HG02943 (cell line): Measurements from ENCODE around the gene CARD9.
"Not testable (repeated sequence)": the region's sequence is repeated elsewhere in the genome, so short reads cannot be mapped to it uniquely, and the experiment has no call there.

Experiments
- ATAC-seq: cut with Tn5 transposase; IDR thresholded peaks from one replicate; pipeline ENCODE4 v1.9.1; 2021; ENCODE audit warnings: mild to moderate bottlenecking, low read depth, moderate library complexity; ENCODE audit not compliant: unreplicated experiment

Gene CARD9

DNA sequence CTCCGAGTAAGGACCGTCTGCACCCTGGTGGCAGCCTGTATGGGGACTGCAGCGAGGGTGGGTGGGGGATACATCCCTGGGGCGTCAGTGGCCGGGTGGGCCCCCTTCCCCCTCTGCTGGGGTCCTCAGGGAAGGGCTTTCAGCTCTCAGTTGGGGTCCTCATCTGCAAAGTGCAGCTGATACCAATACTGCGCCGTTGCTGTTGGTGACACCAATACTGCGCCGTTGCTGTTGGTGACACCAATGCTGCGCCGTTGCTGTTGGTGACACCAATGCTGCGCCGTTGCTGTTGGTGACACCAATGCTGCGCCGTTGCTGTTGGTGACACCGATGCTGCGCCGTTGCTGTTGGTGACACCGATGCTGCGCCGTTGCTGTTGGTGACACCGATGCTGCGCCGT, 21.6 kb downstream of the CARD9 start:
- not testable (repeated sequence) for ATAC-seq

DNA sequence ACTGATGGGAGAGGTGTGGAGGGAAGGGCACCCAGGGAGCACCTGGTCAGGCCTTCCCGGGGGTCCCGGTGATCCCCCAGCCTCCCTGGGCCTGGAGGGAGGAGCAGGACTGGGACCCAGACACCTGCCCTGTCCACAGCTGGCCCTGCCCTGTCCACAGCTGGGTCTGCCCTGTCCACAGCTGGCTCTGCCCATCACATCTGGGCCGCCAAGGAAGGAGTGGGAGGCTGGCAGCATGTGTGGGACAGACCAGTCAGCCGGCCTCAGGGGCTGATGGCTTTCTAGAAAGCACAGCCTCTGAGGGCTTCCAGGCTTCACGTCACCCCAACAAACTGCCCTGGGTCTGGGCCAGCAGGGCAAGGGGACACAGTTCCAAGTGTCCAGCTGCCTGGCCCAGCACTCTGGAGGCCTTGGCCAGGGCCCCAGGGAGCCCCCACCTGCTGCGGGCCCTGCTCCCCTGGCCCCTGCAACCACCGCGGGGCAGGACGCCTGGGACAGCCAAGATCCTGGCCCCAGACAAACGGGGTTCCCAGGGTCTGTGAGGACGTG, 22.1 kb downstream of the CARD9 start:
- ATAC-seq: no peak

DNA sequence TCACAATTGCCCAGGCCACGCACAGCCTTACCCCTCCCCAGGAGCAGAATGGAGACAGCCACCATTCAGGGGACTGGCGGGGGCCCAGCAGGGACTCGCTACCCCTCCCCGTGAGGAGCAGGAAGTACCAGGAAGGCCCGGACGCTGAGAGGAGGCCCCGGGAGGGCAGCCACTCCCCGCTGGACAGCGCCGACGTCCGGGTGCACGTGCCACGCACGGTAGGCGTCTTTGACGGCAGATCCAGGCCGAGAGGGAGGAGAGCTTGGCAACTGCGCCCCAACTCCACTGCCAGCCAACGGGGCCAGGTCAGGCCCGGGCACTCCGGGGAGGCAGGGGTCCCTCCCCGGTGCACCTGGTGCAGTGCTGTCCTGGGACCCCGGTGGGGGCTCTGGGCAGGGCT, 23.9 kb downstream of the CARD9 start:
- ATAC-seq: no peak

GRCh38 chr9:136348691-136349090, 24.8 kb downstream of the CARD9 start:
- no peak for ATAC-seq

- no peak for ATAC-seq
Observed at GRCh38 chr9:136347472-136348256, 25.8 kb downstream of the CARD9 start.

GRCh38 chr9:136346927-136347465, 26.5 kb downstream of the CARD9 start:
- no peak for ATAC-seq

- ATAC-seq: no peak
Observed at GRCh38 chr9:136346157-136346481, 27.4 kb downstream of the CARD9 start.

GRCh38 chr9:136345281-136346156, 27.9 kb downstream of the CARD9 start:
- no peak for ATAC-seq

DNA sequence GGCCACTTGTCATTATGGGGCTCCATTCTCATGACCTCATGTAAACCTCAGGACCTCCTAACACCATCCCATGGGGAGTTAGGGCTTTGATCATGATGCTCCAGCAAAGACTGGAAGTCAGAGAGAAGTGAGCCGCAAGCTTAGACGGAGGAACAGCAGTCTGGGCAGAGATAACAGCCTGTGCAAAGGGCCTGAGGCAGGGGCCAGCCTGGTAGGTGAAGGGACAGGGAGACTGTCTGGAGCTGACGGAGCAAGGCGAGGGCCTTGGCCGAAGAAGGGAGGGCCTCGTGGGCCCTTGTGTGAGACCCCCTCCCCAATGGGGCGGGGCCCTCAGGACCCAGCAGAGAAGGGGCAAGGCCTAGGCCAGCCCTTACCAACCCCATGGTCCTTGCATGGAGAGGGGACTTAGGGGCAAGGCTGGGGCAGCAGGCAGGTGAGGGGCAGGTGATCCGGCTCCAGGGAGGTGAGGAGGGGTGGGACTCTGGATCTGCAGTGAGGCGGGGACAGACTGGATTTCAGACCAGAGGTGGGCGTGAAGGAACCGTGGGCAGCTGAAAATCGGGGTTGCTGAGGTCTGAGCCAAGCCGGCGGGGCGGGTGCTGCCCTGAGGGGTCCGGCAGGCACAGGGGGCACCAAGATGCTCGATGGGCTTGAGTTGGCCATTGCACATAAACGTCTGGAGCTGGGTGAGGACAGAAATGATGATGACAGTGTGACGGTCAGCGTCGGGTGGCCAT, 28.8 kb downstream of the CARD9 start:
- ATAC-seq: no peak

DNA sequence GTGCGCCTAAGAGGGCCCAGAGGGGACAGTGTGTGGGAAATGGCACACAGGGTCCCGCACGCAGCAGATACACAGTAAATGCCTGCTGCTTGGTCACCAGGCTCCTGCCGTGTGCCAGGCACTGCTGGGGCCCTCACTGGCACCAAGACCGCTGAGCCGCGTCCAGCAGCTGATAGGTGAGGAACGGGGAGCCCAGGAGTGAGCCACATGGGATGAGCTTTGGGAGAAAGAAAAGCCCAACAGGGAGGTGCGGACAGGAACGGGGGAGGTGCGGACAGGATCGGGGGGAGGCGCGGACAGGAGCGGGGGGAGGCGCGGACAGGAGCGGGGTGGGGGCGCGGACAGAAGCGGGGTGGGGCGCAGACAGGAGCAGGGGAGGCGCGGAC, 29.6 kb downstream of the CARD9 start:
- ATAC-seq: no peak

DNA sequence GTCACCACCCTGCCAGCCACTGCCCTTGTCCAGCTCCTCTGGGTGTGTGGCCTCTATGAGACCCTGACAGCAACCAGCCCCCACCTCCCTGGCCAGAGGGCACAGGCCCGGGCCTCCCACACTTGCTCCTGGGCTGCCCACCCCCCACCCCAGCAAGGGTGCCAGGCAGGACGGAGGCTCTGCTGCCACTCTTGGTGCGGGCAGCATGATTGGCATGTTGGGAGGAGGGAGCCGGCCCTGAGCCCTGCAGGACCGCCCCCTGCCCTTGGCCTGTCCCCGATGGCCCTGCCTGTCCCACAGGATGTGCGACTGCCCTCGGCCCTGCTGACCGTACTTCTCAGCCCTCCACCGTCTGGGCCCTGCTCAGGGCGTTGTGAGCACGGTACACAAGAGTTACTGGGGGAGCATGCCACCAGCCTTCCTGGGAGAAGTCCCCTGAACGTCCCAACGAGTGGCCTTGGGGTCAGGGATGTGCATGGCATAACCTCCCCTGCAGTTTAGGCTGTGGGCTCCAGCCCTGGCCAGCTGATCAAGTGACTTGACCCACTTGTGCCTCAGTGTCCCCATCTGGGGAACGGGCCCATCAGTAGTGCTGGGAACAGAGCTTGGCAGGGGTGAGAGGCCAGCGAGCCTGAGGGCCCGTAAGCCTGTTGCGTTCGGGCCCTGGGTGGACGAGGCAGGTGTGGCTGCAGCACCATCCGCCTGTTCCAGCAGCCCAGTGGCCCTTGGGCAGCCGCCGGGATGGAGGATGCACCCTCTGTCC, 30.2 kb downstream of the CARD9 start:
- ATAC-seq: no peak

DNA sequence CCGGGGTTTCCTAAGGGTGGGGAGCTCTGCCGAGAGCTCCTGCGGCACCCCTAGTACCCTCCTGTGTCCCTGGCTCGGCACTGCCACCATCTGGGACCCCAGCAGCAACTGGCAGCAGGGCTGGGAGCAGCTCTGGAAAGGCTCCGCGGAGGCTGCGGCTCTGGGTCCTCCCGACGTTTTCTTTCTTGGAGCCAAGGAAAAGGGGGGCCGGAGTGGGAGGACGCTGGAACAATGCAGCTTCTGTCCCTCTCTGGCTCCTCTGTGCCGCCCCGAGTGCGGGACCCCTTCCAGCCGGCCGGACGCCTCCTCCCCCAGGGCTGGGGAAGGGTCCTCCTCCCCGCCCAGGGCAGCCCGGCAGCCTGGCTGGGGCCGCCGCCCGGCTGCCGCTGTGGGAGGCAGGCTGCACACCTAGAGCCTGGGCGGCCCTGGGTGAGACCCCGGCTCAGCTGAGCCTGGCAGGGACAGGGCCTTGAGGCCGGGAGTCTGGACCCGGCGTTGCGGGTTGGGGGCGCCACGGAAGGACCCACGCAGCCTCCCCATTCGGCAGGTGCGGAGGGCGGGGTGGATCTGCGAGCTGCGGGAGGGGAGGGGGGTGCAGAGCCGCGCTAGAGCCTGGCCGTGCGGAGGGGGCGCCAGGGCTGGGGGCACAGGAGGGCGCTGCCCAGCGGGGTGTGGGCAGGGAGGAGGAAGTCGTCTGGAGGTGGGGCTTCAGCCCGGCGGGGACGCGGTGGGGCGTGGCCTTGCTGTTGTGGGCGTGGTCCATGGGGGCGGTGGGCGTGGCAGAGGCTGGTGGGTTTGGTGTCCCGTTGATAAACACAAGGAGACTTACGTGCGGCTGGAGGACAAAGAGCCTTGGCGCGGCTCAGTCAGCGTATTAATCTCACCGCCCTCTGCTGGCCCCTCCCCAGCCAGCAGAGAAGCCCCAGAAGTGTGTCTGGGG, 31.0 kb downstream of the CARD9 start:
- ATAC-seq: no peak

GRCh38 chr9:136341769-136342168, 31.7 kb downstream of the CARD9 start:
- ATAC-seq: no peak

DNA sequence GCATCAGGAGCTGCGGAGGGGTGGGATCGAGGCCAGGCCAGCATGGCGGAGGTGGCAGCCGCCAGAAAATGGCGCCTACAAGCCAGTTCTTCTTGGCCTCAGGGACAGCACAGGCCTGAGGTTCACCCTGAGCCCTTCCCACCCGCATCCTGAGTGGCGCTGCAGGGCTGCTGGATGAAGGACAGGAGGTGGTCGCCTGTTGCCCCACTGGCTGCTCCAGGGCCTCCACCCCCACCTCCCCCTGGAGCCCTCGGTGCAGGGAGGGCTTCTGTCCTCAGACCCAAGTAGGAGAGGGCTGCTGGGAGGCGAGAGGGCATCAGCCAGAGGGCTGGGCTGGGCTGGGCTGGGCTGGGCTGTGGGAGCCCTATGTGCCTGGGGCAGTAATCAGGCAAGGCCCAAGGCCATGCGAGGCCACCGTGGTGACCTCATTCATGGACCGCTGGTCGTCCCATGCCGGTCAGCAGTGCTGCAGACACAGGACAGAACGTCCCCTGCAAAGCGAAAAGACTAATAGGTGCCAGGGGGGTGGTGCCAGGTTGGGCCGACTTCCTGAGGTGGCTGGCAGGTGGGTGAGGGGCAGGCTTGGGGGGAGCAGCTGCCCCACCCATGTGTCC, 32.3 kb downstream of the CARD9 start:
- ATAC-seq: no peak

- ATAC-seq: no peak
Observed at GRCh38 chr9:136340356-136341041, 33.0 kb downstream of the CARD9 start.

GRCh38 chr9:136339958-136340310, 33.5 kb downstream of the CARD9 start:
- no peak for ATAC-seq

- ATAC-seq: no peak
Observed at GRCh38 chr9:136339173-136339957, 34.1 kb downstream of the CARD9 start.
